ENCODE measurements around the gene KIR2DL4.
"Not testable (repeated sequence)": the region's sequence is repeated elsewhere in the genome, so short reads cannot be mapped to it uniquely, and the experiment has no call there.

DNA sequence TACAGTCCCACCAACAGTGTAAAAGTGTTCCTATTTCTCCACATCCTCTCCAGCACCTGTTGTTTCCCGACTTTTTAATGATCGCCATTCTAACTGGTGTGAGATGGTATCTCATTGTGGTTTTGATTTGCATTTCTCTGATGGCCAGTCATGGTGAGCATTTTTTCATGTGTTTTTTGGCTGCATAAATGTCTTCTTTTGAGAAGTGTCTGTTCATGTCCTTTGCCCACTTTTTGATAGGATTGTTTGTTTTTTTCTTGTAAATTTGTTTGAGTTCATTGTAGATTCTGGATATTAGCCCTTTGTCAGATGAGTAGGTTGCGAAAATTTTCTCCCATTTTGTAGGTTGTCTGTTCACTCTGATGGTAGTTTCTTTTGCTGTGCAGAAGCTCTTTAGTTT is 60.0 kb downstream of the KIR2DL4 start:
- TF ChIP-seq, protein P1, sequence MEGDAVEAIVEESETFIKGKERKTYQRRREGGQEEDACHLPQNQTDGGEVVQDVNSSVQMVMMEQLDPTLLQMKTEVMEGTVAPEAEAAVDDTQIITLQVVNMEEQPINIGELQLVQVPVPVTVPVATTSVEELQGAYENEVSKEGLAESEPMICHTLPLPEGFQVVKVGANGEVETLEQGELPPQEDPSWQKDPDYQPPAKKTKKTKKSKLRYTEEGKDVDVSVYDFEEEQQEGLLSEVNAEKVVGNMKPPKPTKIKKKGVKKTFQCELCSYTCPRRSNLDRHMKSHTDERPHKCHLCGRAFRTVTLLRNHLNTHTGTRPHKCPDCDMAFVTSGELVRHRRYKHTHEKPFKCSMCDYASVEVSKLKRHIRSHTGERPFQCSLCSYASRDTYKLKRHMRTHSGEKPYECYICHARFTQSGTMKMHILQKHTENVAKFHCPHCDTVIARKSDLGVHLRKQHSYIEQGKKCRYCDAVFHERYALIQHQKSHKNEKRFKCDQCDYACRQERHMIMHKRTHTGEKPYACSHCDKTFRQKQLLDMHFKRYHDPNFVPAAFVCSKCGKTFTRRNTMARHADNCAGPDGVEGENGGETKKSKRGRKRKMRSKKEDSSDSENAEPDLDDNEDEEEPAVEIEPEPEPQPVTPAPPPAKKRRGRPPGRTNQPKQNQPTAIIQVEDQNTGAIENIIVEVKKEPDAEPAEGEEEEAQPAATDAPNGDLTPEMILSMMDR (IDR thresholded peaks at IDR 0.05; ENCODE audit: low read depth, low read length), result not testable (repeated sequence)
- not testable (repeated sequence) for TF ChIP-seq POLR2A (IDR thresholded peaks at IDR 0.05; ENCODE audit: extremely low read depth, insufficient read length); MAX (IDR thresholded peaks at IDR 0.05; ENCODE audit: low read depth, low read length); MYC (IDR thresholded peaks at IDR 0.05; ENCODE audit: low read depth, low read length)
